ENCODE measurements around the gene PARP1.
"Not testable (repeated sequence)": the region's sequence is repeated elsewhere in the genome, so short reads cannot be mapped to it uniquely, and the experiment has no call there.

The PARP1 gene

GRCh38 chr1:226407497-226408284, at the start of gene PARP1:
TSS of gene PARP1 (minus strand) at chr1:226408093. CDS start at chr1:226407929, 164 bp downstream.
- peak; percentile 69 to 81 (median 76) for DNase-seq

GRCh38 chr1:226457307-226457712, 49.4 kb upstream of the PARP1 start:
- DNase-seq = no peak

GRCh38 chr1:226455843-226456242, 48.0 kb upstream of the PARP1 start:
- no peak for DNase-seq

GRCh38 chr1:226454349-226454748, 46.5 kb upstream of the PARP1 start:
- DNase-seq = no peak

- no peak for DNase-seq
These were observed 45.3 kb upstream of the PARP1 start for GRCh38 chr1:226453015-226453704.

- no peak for DNase-seq
These were observed 42.8 kb upstream of the PARP1 start for GRCh38 chr1:226450688-226451087.

GRCh38 chr1:226449823-226450222, 41.9 kb upstream of the PARP1 start:
- DNase-seq = no peak

GRCh38 chr1:226447932-226448665, 40.2 kb upstream of the PARP1 start:
- DNase-seq = no peak

GRCh38 chr1:226446094-226446493, 38.2 kb upstream of the PARP1 start:
- no peak for DNase-seq

- peak in 2 of 4 experiments; percentile 27 to 44 for DNase-seq
These were observed 37.0 kb upstream of the PARP1 start for GRCh38 chr1:226444901-226445300.

GRCh38 chr1:226443439-226443838, 35.5 kb upstream of the PARP1 start:
- DNase-seq = no peak

GRCh38 chr1:226443033-226443432, 35.1 kb upstream of the PARP1 start:
- DNase-seq = no peak

GRCh38 chr1:226441629-226442028, 33.7 kb upstream of the PARP1 start:
- no peak for DNase-seq

- no peak for DNase-seq
These were observed 32.6 kb upstream of the PARP1 start for GRCh38 chr1:226440512-226440911.

GRCh38 chr1:226438007-226438406, 30.1 kb upstream of the PARP1 start:
- DNase-seq = no peak

GRCh38 chr1:226436855-226437491, 29.1 kb upstream of the PARP1 start:
- DNase-seq = no peak

- no peak for DNase-seq
These were observed 28.6 kb upstream of the PARP1 start for GRCh38 chr1:226436472-226436854.

GRCh38 chr1:226433341-226433720, 25.4 kb upstream of the PARP1 start:
- DNase-seq = no peak

GRCh38 chr1:226432586-226433340, 24.9 kb upstream of the PARP1 start:
- DNase-seq = no peak

GRCh38 chr1:226431898-226432297, 24.0 kb upstream of the PARP1 start:
- DNase-seq = not testable (repeated sequence)

GRCh38 chr1:226429858-226430715, 22.2 kb upstream of the PARP1 start:
- no peak for DNase-seq
